HS-5 (cell line): ENCODE measurements around the gene KCNH5.

Experiments
- DNase-seq: peaks from one replicate; pipeline ENCODE4 v3.0.0-alpha.2; 2012; ENCODE audit warnings: low read depth

KCNH5 gene

DNA sequence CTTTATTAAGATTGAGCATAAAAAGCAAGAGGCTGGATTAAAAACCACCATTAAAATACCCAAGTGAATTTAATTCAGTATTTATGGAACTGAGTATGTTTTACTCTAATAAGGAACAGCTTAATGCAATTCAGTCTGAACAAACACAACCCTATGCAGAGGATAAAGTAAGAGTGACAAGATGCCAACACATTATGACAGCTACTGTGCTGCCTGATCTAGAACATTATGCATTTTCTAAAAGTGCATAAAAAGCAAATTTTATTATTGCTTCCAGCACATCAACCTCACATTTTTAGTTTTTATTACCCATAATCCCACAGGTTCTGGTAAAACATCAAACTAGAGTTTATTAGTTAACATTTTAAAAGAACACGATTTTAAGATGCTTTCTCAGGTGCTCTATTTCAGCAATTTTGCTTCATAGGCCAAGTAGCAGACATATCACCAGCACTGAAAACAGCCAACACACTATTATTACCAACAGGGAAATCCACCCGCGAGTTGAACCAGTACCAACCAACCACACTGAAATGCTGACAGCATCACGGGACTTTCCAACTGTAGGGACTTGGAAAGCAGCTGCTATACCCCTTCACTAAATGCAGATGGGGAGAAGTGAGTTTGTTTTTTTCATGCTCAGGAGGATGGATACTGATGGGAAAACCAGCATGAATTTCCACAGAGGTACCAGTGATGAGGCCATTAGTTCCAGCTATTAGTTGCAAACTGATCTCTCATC lies 372.1 kb downstream of the KCNH5 start:
- DNase-seq = no peak

DNA sequence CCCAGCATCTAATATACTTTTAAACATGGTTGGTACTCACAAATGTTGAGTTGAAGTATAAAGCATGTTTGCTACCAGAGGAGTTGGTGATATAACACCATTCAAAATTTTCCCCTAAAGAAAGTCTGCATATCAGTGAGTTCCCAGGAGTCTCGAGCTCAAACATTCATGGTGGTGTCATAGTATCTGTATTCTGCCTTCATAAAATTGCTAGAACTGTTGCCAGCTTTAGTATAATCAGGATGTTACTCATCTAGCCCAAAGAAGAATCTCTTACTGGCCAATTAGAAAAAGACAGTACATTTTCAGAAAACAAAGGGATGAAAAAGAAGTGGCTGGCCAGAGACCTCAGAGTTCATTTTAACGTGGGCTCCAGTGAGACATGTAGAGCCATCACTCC lies 374.7 kb downstream of the KCNH5 start:
- DNase-seq = no peak

DNA sequence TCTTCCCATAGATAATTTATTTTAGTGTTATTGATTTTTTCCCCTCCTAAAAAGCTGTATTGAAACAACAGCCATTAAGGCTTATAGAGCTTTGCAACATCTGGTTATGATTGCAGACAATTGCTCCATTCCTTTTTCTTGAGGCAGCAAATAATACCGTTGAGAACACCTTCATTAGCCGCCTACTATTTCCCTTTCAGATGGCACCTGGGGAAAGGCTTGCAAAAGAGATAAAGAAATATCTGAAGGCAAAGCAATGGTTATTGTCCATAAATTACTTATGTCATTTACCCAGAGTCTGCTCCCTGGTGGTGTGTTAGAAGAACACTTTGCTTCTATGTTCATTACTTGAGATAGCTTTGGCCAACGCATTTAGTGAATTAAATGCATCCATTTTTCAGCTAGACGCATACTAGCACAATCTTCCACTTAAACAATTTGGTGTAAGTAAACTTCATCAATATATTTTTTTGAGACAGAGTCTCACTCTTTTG lies 377.8 kb downstream of the KCNH5 start:
- DNase-seq = no peak

DNA sequence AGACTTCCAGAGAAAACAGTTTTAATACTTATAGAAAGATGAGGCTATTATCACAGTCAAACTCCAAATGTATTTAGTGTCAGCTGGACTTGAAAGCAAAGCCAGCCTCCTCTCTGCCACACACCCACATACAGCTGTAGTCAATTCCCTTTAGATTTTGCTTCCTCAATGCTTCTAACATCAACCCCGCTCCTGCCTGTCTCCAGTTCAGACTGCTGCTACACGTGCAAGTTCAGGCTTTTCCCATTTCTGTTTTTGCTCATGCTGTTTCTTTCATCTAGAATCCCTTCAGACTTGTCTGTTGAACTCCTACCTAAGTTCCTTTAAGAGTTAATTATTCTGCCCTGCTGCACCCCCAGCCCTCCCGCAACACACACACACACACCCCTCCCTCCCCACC lies 380.0 kb downstream of the KCNH5 start:
- no peak for DNase-seq

DNA sequence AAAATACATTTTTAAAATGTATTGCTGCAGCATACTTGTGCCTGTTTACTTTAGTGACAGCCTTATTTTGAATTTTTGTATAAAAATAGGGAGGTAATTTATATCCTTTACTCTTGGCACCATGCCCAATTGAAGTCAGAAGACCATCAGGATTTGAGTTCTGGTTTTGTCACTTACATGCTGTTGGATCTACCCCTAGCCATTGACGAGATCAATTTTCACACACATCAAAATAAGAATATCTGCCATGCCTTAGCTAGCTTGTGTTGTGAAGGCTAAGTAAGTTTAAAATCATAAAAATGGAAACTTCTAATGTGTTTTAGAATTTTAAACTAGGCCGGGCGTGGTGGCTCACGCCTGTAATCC lies 381.8 kb downstream of the KCNH5 start:
- DNase-seq = no peak

DNA sequence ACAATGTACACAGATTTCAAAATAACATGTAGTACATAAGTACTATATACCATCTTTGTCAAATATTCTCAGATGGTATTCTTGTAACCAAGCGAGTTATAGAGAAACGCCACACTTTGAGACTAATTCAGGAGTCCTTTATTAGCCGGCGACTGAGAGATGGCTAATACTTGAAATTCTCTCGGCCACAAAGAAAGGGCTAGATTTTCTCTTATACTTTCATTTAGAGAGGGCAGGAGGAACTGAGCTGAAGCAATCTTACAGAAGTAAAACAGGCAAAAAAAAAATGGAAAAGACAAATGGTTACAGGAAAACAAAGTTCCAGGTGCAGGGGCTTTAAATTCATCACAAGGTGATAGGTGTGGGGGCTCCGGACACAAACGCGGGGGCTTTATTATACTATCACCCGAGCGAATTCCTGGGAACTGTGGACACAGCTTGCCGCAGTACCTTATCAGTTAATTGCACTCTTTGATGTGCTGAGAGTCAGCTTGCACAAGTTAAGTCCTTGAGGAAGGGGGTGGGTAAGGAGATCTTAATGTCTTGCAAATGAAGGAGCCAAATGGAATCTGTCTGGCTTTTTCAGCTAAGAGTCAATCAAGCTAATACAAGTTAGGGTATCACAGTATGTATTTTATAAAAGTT lies 382.3 kb downstream of the KCNH5 start:
- DNase-seq = no peak

DNA sequence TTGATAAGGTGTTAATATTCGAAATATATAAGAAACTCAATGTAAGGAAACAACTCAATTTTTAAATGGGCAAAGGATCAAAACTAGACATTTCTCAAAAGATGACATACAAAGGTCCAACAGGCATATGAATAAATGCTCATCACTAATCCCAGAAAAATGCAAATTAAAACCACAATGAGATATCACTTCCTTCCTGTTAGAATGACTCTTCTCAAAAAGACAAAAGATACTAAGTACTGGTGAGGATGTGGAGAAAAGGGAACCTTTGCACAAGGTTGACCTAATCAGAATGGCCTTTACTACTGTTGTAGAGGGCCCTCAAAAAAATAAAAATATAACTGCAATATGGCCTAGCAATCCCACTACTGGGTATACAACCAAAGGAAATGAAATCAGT lies 383.4 kb downstream of the KCNH5 start:
- no peak for DNase-seq

DNA sequence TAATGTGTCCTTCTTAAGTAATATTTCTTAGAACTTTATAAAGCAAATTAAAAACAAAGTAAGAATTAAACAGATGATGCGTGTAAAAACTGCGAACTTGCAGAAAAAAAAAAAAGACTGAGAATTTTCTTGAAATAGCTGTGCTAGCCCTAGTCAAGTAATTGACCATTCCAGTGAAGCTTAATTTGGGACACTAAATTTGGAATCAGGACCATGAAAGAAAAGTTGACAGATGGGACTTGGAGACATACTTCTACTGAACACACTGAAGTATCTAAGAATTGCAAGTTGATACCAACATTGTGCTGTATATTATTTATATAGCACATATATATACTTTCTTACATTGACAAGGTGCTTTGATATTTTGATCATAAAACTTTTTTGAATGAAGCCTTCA lies 386.6 kb downstream of the KCNH5 start:
- no peak for DNase-seq

DNA sequence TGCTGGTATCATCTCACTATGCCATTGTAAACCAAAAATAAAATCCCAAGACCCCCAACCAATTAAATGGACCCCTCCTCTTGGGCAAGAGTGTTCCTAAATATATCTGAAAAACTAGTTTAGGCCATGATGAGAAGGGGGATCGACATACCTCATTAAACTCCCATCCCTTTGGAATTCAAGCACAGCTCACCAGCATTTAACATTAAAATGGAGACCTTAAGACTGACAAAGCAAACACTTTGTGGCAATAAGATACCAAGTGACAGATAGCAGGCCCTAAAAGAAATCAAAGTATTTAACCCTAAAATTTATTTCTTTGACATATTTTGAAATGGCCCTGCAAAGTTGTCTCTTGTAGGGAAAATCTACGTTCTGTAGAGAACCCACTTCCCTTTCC lies 387.9 kb downstream of the KCNH5 start:
- no peak for DNase-seq

DNA sequence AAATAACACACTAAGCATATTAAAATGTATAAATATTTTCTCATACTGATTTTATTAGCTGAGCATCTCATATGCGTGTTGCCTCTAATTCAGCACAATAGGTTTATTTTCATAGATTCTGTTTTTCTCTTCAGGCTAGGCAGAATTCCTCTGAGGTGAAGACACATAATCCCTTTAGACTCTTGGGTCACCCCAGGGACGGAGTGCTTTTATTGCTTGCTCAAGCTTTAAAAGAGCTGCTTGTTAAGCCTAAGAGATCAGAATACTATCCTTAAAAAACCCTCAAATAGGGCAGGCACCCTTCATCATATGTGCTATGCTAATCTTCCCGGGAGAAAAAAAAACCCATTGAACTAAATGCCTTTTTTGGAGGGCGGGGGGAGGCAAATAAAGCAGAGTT lies 390.1 kb downstream of the KCNH5 start:
- DNase-seq = no peak

DNA sequence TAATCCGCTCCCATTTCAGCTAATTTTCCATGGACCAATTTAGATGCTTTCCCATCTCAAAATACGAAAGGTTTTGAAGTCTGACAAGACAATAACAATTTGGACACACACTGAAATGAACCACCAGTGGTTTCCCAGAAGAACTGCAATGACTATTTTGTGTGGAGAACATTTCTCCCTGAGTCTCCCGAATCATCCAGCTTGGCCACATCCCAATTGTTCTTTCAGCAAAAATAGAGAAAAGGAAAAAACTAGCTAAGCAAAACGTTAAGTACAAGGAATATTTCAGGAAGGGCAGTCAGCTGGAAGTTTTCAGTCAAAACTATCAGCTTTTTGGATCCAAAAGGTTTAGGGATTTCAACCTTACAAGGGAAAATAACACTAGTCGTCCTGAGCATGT lies 390.6 kb downstream of the KCNH5 start:
- no peak for DNase-seq
